ENCODE data around the gene ZFTA. TPM values are rescaled to one million over a fixed set of nuclear protein-coding genes. Genes with fewer than 3 reads are reported as not detected.

ZFTA gene
- total RNA-seq, 1 experiment from 2014 or later: 44.7 TPM

- ChIA-PET CTCF (interaction anchor here (0.6 to 3.4 kb wide), 7 partner anchors 9 to 176 kb away, joined by 3 to 26 read pairs (median 10); partner anchors contain the start of genes MARK2, RCOR2 and SPINDOC), POLR2A (interaction anchor here (0.6 kb wide), 1 partner anchor 1917 kb away, joined by 9 read pairs; no protein-coding TSS in a partner anchor)
- H3K36me3 Mint-ChIP-seq: no peaks in the 10 kb centered on the region
- H3K27ac Mint-ChIP-seq: no peak overlapping the region
- ATAC-seq (no peak), DNase-seq (ENCODE audit: low spot score) (peak; percentile 24)
- H3K4me3 Mint-ChIP-seq: peak overlapping the region; percentile 71
- peaks cover 41% of the 10 kb centered on the region for H3K27me3 Mint-ChIP-seq (ENCODE audit: low read depth)
- peaks cover 37% of the 10 kb centered on the region for H3K4me1 Mint-ChIP-seq
- no peak for TF ChIP-seq USF2 (CRISPR knock-in tag; IDR thresholded peaks at IDR 0.05)
- no peak for TF ChIP-seq ZNF416 (CRISPR knock-in tag; IDR thresholded peaks at IDR 0.05)
- TF ChIP-seq ELF4 (CRISPR knock-in tag; IDR thresholded peaks at IDR 0.05; ENCODE audit: low read depth): no peak
- no peak for TF ChIP-seq ZNF138 (CRISPR knock-in tag; conservative IDR thresholded peaks at IDR 0.05)
- TF ChIP-seq SMAD4 (CRISPR knock-in tag; IDR thresholded peaks at IDR 0.05): no peak
- TF ChIP-seq MAX (CRISPR knock-in tag; IDR thresholded peaks at IDR 0.05): no peak; the same call in 1 of the 2 replicates
- 0 out of 2 replicates have a peak, but pooled peaks have one; percentile 21 for TF ChIP-seq MYBL2 (CRISPR knock-in tag; IDR thresholded peaks at IDR 0.05)
- TF ChIP-seq RORB (CRISPR knock-in tag; IDR thresholded peaks at IDR 0.05): no peak
- TF ChIP-seq ZNF423 (CRISPR knock-in tag; IDR thresholded peaks at IDR 0.05): peak; percentile 55
- no peak for TF ChIP-seq NFATC4 (CRISPR knock-in tag; IDR thresholded peaks at IDR 0.05)
- no peak for TF ChIP-seq EMX1 (CRISPR knock-in tag; IDR thresholded peaks at IDR 0.05)
- no peak for TF ChIP-seq MXD4 (CRISPR knock-in tag; IDR thresholded peaks at IDR 0.05; ENCODE audit: borderline replicate concordance)
- TF ChIP-seq PRRX2 (CRISPR knock-in tag; IDR thresholded peaks at IDR 0.05): no peak
- TF ChIP-seq, protein P1, sequence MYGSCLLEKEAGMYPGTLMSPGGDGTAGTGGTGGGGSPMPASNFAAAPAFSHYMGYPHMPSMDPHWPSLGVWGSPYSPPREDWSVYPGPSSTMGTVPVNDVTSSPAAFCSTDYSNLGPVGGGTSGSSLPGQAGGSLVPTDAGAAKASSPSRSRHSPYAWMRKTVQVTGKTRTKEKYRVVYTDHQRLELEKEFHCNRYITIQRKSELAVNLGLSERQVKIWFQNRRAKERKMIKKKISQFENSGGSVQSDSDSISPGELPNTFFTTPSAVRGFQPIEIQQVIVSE (CRISPR knock-in tag; IDR thresholded peaks at IDR 0.05; ENCODE audit: borderline replicate concordance): no peak
- TF ChIP-seq ZSCAN18 (CRISPR knock-in tag; IDR thresholded peaks at IDR 0.05): no peak
- TF ChIP-seq, protein P2, sequence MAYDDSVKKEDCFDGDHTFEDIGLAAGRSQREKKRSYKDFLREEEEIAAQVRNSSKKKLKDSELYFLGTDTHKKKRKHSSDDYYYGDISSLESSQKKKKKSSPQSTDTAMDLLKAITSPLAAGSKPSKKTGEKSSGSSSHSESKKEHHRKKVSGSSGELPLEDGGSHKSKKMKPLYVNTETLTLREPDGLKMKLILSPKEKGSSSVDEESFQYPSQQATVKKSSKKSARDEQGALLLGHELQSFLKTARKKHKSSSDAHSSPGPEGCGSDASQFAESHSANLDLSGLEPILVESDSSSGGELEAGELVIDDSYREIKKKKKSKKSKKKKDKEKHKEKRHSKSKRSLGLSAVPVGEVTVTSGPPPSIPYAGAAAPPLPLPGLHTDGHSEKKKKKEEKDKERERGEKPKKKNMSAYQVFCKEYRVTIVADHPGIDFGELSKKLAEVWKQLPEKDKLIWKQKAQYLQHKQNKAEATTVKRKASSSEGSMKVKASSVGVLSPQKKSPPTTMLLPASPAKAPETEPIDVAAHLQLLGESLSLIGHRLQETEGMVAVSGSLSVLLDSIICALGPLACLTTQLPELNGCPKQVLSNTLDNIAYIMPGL (CRISPR knock-in tag; IDR thresholded peaks at IDR 0.05): 0 out of 2 replicates have a peak, but pooled peaks have one; percentile 2
- no peaks in the 10 kb centered on the region for H3K9me3 Mint-ChIP-seq
These were observed 1.3 kb upstream of the ZFTA start for GRCh38 chr11:63769714-63770455.

GRCh38 chr11:63769042-63769713, 603 bp upstream of the ZFTA start:
- ATAC-seq (peak; percentile 2; the same call in 1 of the 2 replicates), DNase-seq (ENCODE audit: low spot score) (peak; percentile 32)
- H3K9me3 Mint-ChIP-seq: no peaks in the 10 kb centered on the region
- peaks cover 36% of the 10 kb centered on the region for H3K27me3 Mint-ChIP-seq (ENCODE audit: low read depth)
- H3K36me3 Mint-ChIP-seq: no peaks in the 10 kb centered on the region
- ChIA-PET POLR2A (interaction anchor here (1.0 to 1.9 kb wide), 3 partner anchors 45 to 61 kb away, joined by 3 to 6 read pairs (median 3); no protein-coding TSS in a partner anchor), CTCF (interaction anchor here (0.6 to 3.4 kb wide), 10 partner anchors 10 to 177 kb away, joined by 3 to 26 read pairs (median 10); partner anchors contain the start of genes MARK2, RCOR2 and SPINDOC)
- H3K4me3 Mint-ChIP-seq: no peak overlapping the region
- no peak overlapping the region for H3K27ac Mint-ChIP-seq
- H3K4me1 Mint-ChIP-seq: peaks cover 37% of the 10 kb centered on the region
- TF ChIP-seq NFE2L1 (CRISPR knock-in tag; IDR thresholded peaks at IDR 0.05) (no peak), NR3C1 (CRISPR knock-in tag; conservative IDR thresholded peaks at IDR 0.05; ENCODE audit: low read depth) (no peak), TCF7 (CRISPR knock-in tag; IDR thresholded peaks at IDR 0.05; ENCODE audit: low read depth) (no peak), IRF2 (CRISPR knock-in tag; IDR thresholded peaks at IDR 0.05; ENCODE audit: borderline replicate concordance, low read depth) (no peak), NFYB (CRISPR knock-in tag; conservative IDR thresholded peaks at IDR 0.05; ENCODE audit: low read depth) (no peak), CREM (CRISPR knock-in tag; IDR thresholded peaks at IDR 0.05) (no peak)
- TF ChIP-seq, protein P3, sequence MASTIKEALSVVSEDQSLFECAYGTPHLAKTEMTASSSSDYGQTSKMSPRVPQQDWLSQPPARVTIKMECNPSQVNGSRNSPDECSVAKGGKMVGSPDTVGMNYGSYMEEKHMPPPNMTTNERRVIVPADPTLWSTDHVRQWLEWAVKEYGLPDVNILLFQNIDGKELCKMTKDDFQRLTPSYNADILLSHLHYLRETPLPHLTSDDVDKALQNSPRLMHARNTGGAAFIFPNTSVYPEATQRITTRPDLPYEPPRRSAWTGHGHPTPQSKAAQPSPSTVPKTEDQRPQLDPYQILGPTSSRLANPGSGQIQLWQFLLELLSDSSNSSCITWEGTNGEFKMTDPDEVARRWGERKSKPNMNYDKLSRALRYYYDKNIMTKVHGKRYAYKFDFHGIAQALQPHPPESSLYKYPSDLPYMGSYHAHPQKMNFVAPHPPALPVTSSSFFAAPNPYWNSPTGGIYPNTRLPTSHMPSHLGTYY (CRISPR knock-in tag; IDR thresholded peaks at IDR 0.05): no peak
- TF ChIP-seq, protein P4, sequence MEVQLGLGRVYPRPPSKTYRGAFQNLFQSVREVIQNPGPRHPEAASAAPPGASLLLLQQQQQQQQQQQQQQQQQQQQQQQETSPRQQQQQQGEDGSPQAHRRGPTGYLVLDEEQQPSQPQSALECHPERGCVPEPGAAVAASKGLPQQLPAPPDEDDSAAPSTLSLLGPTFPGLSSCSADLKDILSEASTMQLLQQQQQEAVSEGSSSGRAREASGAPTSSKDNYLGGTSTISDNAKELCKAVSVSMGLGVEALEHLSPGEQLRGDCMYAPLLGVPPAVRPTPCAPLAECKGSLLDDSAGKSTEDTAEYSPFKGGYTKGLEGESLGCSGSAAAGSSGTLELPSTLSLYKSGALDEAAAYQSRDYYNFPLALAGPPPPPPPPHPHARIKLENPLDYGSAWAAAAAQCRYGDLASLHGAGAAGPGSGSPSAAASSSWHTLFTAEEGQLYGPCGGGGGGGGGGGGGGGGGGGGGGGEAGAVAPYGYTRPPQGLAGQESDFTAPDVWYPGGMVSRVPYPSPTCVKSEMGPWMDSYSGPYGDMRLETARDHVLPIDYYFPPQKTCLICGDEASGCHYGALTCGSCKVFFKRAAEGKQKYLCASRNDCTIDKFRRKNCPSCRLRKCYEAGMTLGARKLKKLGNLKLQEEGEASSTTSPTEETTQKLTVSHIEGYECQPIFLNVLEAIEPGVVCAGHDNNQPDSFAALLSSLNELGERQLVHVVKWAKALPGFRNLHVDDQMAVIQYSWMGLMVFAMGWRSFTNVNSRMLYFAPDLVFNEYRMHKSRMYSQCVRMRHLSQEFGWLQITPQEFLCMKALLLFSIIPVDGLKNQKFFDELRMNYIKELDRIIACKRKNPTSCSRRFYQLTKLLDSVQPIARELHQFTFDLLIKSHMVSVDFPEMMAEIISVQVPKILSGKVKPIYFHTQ (CRISPR knock-in tag; IDR thresholded peaks at IDR 0.05): no peak
